Measurements from ENCODE around the gene EVA1A.

GRCh38 chr2:75522543-75523312, 38.0 kb downstream of the EVA1A start:
- TF ChIP-seq POLR2A (IDR thresholded peaks at IDR 0.05; ENCODE audit: low read depth, low read length) (no peak), TAF1 (IDR thresholded peaks at IDR 0.05; ENCODE audit: borderline replicate concordance, low read depth, low read length) (no peak), POLR2AphosphoS5 (IDR thresholded peaks at IDR 0.05; ENCODE audit: low read depth, low read length) (no peak)

Measured in GM12892 (cell line).